H1 (cell line): ENCODE results near the gene FLNC. TPM values are rescaled to one million over a fixed set of nuclear protein-coding genes. Genes with fewer than 3 reads are reported as not detected.

Experiments
- CTCF ChIA-PET: fragments of 300-600 bp; sonication (Branson Sonifier 250); formaldehyde crosslinking; loops from one replicate; lab custom pipeline; 2021; ENCODE audit not compliant: partially characterized antibody; lab: Charles Lee
- POLR2A ChIA-PET: fragments of 300-600 bp; sonication (Branson Sonifier 250); formaldehyde crosslinking; loops from one replicate; lab custom pipeline; 2021; ENCODE audit warnings: inconsistent platforms; ENCODE audit not compliant: partially characterized antibody; lab: Charles Lee
- DNase-seq, 2 experiments: peaks; one replicate each; pipeline versions ENCODE4 v3.0.0 to v3.0.0-alpha.2; 2010 to 2022; ENCODE audit warnings: low spot score in 2 of 2, low read depth in 1 of 2, mixed read lengths in 1 of 2
- FAIRE-seq: peaks from 2 replicates; lab custom pipeline; 2011; peaks lifted over from hg19 to GRCh38; lab: Jason Lieb, UNC
- H2AFZ ChIP-seq: 2 replicates; pipeline ENCODE4 v1.8.1; 2012; ENCODE audit warnings: low read length, inconsistent platforms
- H2AK5ac ChIP-seq: 2 replicates; pipeline ENCODE4 v1.6.1; 2013; ENCODE audit warnings: low read depth, low read length
- H2BK120ac ChIP-seq: replicated peaks from 2 replicates; pipeline ENCODE3; 2013; ENCODE audit warnings: low read depth, low read length, inconsistent platforms
- H2BK12ac ChIP-seq: 2 replicates; pipeline ENCODE4 v1.6.1; 2013; ENCODE audit warnings: low read depth, low read length
- H2BK15ac ChIP-seq: 2 replicates; pipeline ENCODE4 v1.6.1; 2013; ENCODE audit warnings: low read length
- H2BK20ac ChIP-seq: 2 replicates; pipeline ENCODE4 v1.6.1; 2013; ENCODE audit warnings: low read length
- H2BK5ac ChIP-seq: 2 replicates; pipeline ENCODE4 v1.6.1; 2013; ENCODE audit warnings: low read depth, low read length
- H3K14ac ChIP-seq: 2 replicates; pipeline ENCODE4 v1.6.1; 2013; ENCODE audit warnings: inconsistent platforms; ENCODE audit not compliant: insufficient read length
- H3K18ac ChIP-seq: 2 replicates; pipeline ENCODE4 v1.6.1; 2013; ENCODE audit warnings: low read length; ENCODE audit errors: extremely low read depth
- H3K23ac ChIP-seq: 2 replicates; pipeline ENCODE4 v1.6.1; 2013; ENCODE audit warnings: inconsistent platforms; ENCODE audit not compliant: insufficient read length
- H3K23me2 ChIP-seq: 2 replicates; pipeline ENCODE4 v1.6.1; 2013; ENCODE audit warnings: low read depth, low read length
- H3K27ac ChIP-seq: 2 replicates; pipeline ENCODE4 v1.6.1; 2011; ENCODE audit warnings: low read depth, low read length, inconsistent platforms
- H3K27me3 ChIP-seq, 4 experiments: replicated peaks in 1 of 4; 1 replicate in 1 of 4; 2 replicates in 3 of 4; pipeline versions ENCODE4 v1.6.1 to v1.8.1; 2011 to 2013; ENCODE audit warnings: low read length in 3 of 4, mild to moderate bottlenecking in 3 of 4, inconsistent platforms in 2 of 4, mixed read lengths in 2 of 4, moderate library complexity in 1 of 4; ENCODE audit not compliant: control insufficient read depth in 3 of 4, insufficient read depth in 3 of 4; ENCODE audit errors: extremely low read depth in 1 of 4
- H3K36me3 ChIP-seq, 4 experiments: 2 replicates each; pipeline versions ENCODE4 v1.6.1 to v1.8.1; 2011 to 2013; ENCODE audit warnings: mild to moderate bottlenecking in 4 of 4, low read length in 3 of 4, moderate library complexity in 2 of 4, control low read depth in 1 of 4, inconsistent platforms in 1 of 4; ENCODE audit not compliant: insufficient read depth in 4 of 4, control insufficient read depth in 2 of 4
- H3K4ac ChIP-seq: replicated peaks from 2 replicates; pipeline ENCODE3; 2013; ENCODE audit warnings: low read length, low read depth, mixed read lengths, inconsistent platforms; ENCODE audit not compliant: insufficient read length
- H3K4me1 ChIP-seq, 4 experiments: replicated peaks in 1 of 4; 1 replicate in 1 of 4; 2 replicates in 3 of 4; pipeline versions ENCODE4 v1.6.1 to v1.8.1; 2011 to 2013; ENCODE audit warnings: low read length in 3 of 4, inconsistent platforms in 2 of 4, mixed read lengths in 1 of 4; ENCODE audit not compliant: insufficient read depth in 4 of 4, control insufficient read depth in 3 of 4
- H3K4me2 ChIP-seq, 2 experiments: 2 replicates each; pipeline versions ENCODE4 v1.6.1 to v1.8.1; 2011 to 2013; ENCODE audit warnings: low read depth in 2 of 2, low read length in 2 of 2, control low read depth in 1 of 2, inconsistent platforms in 1 of 2, mild to moderate bottlenecking in 1 of 2; ENCODE audit not compliant: insufficient read depth in 1 of 2
- H3K4me3 ChIP-seq, 4 experiments: fragments of 200-600, 300-600 bp in 1 of 4; sonication (generic), shearing (Covaris generic), sonication (Bioruptor Twin) in 1 of 4; 2 replicates each; pipeline versions ENCODE4 v1.5.1 to v1.8.1; 2011 to 2016; ENCODE audit warnings: low read length in 4 of 4, low read depth in 3 of 4, control low read depth in 2 of 4, inconsistent platforms in 2 of 4, mild to moderate bottlenecking in 2 of 4, mixed read lengths in 1 of 4, moderate library complexity in 1 of 4; ENCODE audit not compliant: insufficient read depth in 2 of 4; ENCODE audit errors: extremely low read depth in 1 of 4
- H3K56ac ChIP-seq: replicated peaks from 2 replicates; pipeline ENCODE3; 2013; ENCODE audit warnings: low read depth, mild to moderate bottlenecking, mixed read lengths, low read length, inconsistent platforms; ENCODE audit not compliant: insufficient read length
- H3K79me1 ChIP-seq: 2 replicates; pipeline ENCODE4 v1.6.1; 2013; ENCODE audit warnings: low read depth, low read length, control low read depth
- H3K79me2 ChIP-seq, 2 experiments: 2 replicates each; pipeline versions ENCODE4 v1.6.1 to v1.8.1; 2012 to 2013; ENCODE audit warnings: low read length in 2 of 2, mild to moderate bottlenecking in 2 of 2, inconsistent platforms in 1 of 2; ENCODE audit not compliant: insufficient read depth in 2 of 2, control insufficient read depth in 1 of 2
- H3K9ac ChIP-seq, 4 experiments: replicated peaks in 1 of 4; 1 replicate in 1 of 4; 2 replicates in 3 of 4; pipeline versions ENCODE4 v1.6.1 to v1.8.1; 2011 to 2013; ENCODE audit warnings: low read depth in 3 of 4, low read length in 3 of 4, control low read depth in 2 of 4, mild to moderate bottlenecking in 2 of 4, moderate library complexity in 2 of 4, inconsistent platforms in 1 of 4; ENCODE audit errors: extremely low read depth in 1 of 4
- H3K9me3 ChIP-seq, 2 experiments: 2 replicates each; pipeline versions ENCODE4 v1.6.1 to v1.8.1; 2012 to 2013; ENCODE audit warnings: mild to moderate bottlenecking in 2 of 2, moderate library complexity in 2 of 2, control low read depth in 1 of 2, inconsistent platforms in 1 of 2, low read depth in 1 of 2, low read length in 1 of 2, mixed read lengths in 1 of 2; ENCODE audit not compliant: insufficient read depth in 2 of 2
- H4K20me1 ChIP-seq, 2 experiments: replicated peaks in 1 of 2; 2 replicates each; pipeline versions ENCODE3 to v1.8.1; 2011 to 2013; ENCODE audit warnings: inconsistent platforms in 2 of 2, low read length in 2 of 2, mild to moderate bottlenecking in 1 of 2; ENCODE audit not compliant: insufficient read depth in 2 of 2, control insufficient read depth in 1 of 2
- H4K5ac ChIP-seq: 2 replicates; pipeline ENCODE4 v1.6.1; 2013; ENCODE audit warnings: low read length, low read depth, mixed read lengths, inconsistent platforms; ENCODE audit not compliant: insufficient read length
- H4K8ac ChIP-seq: 2 replicates; pipeline ENCODE4 v1.8.0; 2013; ENCODE audit warnings: mild to moderate bottlenecking, moderate library complexity, low read length, inconsistent platforms; ENCODE audit not compliant: insufficient read depth; ENCODE audit errors: extremely low read depth
- H4K91ac ChIP-seq: replicated peaks from 2 replicates; pipeline ENCODE3; 2013; ENCODE audit warnings: low read length, mixed read lengths, inconsistent platforms; ENCODE audit not compliant: insufficient read length
- ASH2L ChIP-seq: fragments of 200-600, 300-600 bp; sonication (generic); IDR thresholded peaks from one replicate; pipeline ENCODE4 v1.7.1; 2017; ENCODE audit warnings: low read length
- CBX8 ChIP-seq: fragments of 300-800, 300-1000 bp; sonication (generic); IDR thresholded peaks from 2 replicates; pipeline ENCODE4 v1.7.1; 2016; ENCODE audit warnings: low read depth, low read length, borderline replicate concordance
- EGR1 ChIP-seq: IDR thresholded peaks from 2 replicates; pipeline ENCODE4 v1.6.1; 2011; ENCODE audit warnings: low read depth, low read length, borderline replicate concordance
- EZH2 ChIP-seq: fragments of 200-600 bp; sonication (generic); IDR thresholded peaks from 2 replicates; pipeline ENCODE4 v1.7.1; 2012; ENCODE audit warnings: low read depth, mild to moderate bottlenecking, moderate library complexity, low read length, inconsistent platforms; ENCODE audit not compliant: severe bottlenecking
- KDM1A ChIP-seq: fragments of 200-600, 300-600 bp; sonication (generic); IDR thresholded peaks from 2 replicates; pipeline ENCODE4 v1.7.1; 2016; ENCODE audit warnings: mild to moderate bottlenecking, low read length, borderline replicate concordance
- POLR2A ChIP-seq, 2 experiments: IDR thresholded peaks; 1 replicate in 1 of 2; 2 replicates in 1 of 2; pipeline ENCODE4 v1.6.1; 2011; ENCODE audit warnings: low read depth in 2 of 2, low read length in 2 of 2, mild to moderate bottlenecking in 2 of 2; ENCODE audit errors: control extremely low read depth in 1 of 2
- SIX5 ChIP-seq: IDR thresholded peaks from 2 replicates; pipeline ENCODE4 v1.6.1; 2011; ENCODE audit warnings: mild to moderate bottlenecking, low read depth, low read length
- TEAD4 ChIP-seq: IDR thresholded peaks from 2 replicates; pipeline ENCODE4 v1.6.1; 2012; ENCODE audit warnings: low read depth, low read length, inconsistent platforms, mixed read lengths
- YY1 ChIP-seq: IDR thresholded peaks from 2 replicates; pipeline ENCODE4 v1.6.1; 2011; ENCODE audit warnings: low read depth, mild to moderate bottlenecking, low read length
- WGBS, 2 experiments: shearing (Covaris generic) in 1 of 2; methylation state at CpG; one replicate each; pipeline versions ENCODE4 v1.1.6 to v1.1.7; 2013 to 2015; ENCODE audit warnings: low lambda C conversion rate in 2 of 2, mixed read lengths in 2 of 2, inconsistent platforms in 1 of 2, low coverage in 1 of 2, missing lambda C conversion rate in 1 of 2; ENCODE audit not compliant: insufficient replicate concordance in 2 of 2, insufficient coverage in 1 of 2, insufficient read length in 1 of 2; ENCODE audit errors: extremely low coverage in 1 of 2, missing lambda C conversion rate in 1 of 2; 5-methylcytosine and 5-hydroxymethylcytosine counted together
- polyA plus RNA-seq, 7 experiments: library from polyadenylated mRNA; depleted of rRNA in 3 of 7; stranded (reverse) in 5 of 7; unstranded in 2 of 7; fragments of >200 nt in 5 of 7; fragments of 200-250 nt in 2 of 7; gene quantifications; 1 replicate in 5 of 7; 2 replicates in 1 of 7; 4 replicates in 1 of 7; pipeline versions ENCODE4 v1.2.1 to v1.2.3, GENCODE V29; 2011 to 2013; ENCODE audit warnings: missing spikeins in 2 of 7, mixed read lengths in 2 of 7
- total RNA-seq: library from RNA; stranded (reverse); fragmentation: NEBNext Ultra II Directional; extraction: Animal tissue kit (Norgen Biotek cat#: 25700); gene quantifications from 2 replicates; pipeline ENCODE4 v1.2.1, GENCODE V29; 2021

FLNC gene
- total and polyA plus RNA-seq, 2 of the 8 experiments (the other 6 are each of a cell fraction or from before 2014, with no cell fraction given), result 1.9 to 10.7 TPM

DNA sequence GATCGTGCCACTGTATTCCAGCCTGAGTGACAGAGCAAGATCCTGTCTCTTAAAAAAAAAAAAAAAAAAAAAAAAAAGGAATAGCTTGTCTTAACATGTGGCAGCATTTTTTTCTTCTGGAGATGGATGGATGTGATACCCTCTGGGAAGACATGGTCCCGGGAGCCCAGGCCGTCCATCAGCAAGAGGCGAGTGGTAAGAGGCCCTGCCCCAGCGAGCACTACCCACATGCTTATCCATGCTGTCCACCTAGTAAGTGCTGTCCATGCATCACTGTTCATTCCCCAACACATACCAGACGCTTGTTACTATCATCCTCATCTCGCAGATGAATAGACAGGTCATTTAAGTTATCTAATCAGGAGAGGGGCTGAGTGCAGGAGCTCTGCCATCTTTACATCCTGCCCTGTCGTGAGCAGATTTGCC is 45.3 kb downstream of the FLNC start:
- FAIRE-seq (no peak), DNase-seq (no peak)
- no peaks in the 10 kb centered on the region for H3K79me2 ChIP-seq
- no peak overlapping the region for H2AFZ ChIP-seq
- H3K27ac ChIP-seq, result no peak overlapping the region
- H3K4me2 ChIP-seq, result no peak overlapping the region
- H4K8ac ChIP-seq, result no peak overlapping the region
- H2BK12ac ChIP-seq, result no peak overlapping the region
- H4K5ac ChIP-seq, result no peak overlapping the region
- no peaks in the 10 kb centered on the region for H3K9me3 ChIP-seq
- POLR2A ChIA-PET, result interaction anchor here (0.6 to 1.6 kb wide), 4 partner anchors 25 to 214 kb away, joined by 3 to 5 read pairs (median 4); no protein-coding TSS in a partner anchor
- WGBS, 2 experiments, result 85% methylated on average over 8 of the region's 8 CpGs; no CpG with 5 or more reads in 1 of the 2 experiments
- no peak overlapping the region for H2BK120ac ChIP-seq
- H3K4ac ChIP-seq, result no peak overlapping the region
- H3K23ac ChIP-seq, result no peak overlapping the region
- peaks cover 2% of the 10 kb centered on the region; the same call in 1 of the 2 replicates for H3K23me2 ChIP-seq
- no peak for TF ChIP-seq TEAD4
- TF ChIP-seq YY1, result no peak
- no peak for TF ChIP-seq EGR1
- TF ChIP-seq ASH2L, result no peak
- no peak for TF ChIP-seq SIX5
- TF ChIP-seq EZH2, result no peak
- TF ChIP-seq POLR2A (IDR thresholded peaks at IDR 0.05; ENCODE audit: control extremely low read depth in 1 of 2, low read depth in 2 of 2, low read length in 2 of 2), result no peak
- no peak for TF ChIP-seq KDM1A
- TF ChIP-seq CBX8, result no peak
- no peak overlapping the region for H3K56ac ChIP-seq
- CTCF ChIA-PET, result interaction anchor here (0.6 to 7.2 kb wide), 7 partner anchors 9 to 896 kb away, joined by 3 to 68 read pairs (median 4); partner anchors contain the start of gene ATP6V1F
- peaks cover 0 to 7% (median 5%) of the 10 kb centered on the region in 4 experiments; a peak in 3 of 7 replicates for H3K4me1 ChIP-seq
- H2BK5ac ChIP-seq, result no peak overlapping the region
- H3K9ac ChIP-seq, result no peak overlapping the region; a peak in 1 of 7 replicates
- no peak overlapping the region for H2BK20ac ChIP-seq
- no peak overlapping the region for H3K4me3 ChIP-seq
- no peak overlapping the region for H2BK15ac ChIP-seq
- H3K18ac ChIP-seq, result no peak overlapping the region
- no peak overlapping the region for H3K14ac ChIP-seq
- no peak overlapping the region for H2AK5ac ChIP-seq
- no peaks in the 10 kb centered on the region for H4K20me1 ChIP-seq
- H4K91ac ChIP-seq, result no peak overlapping the region
- H3K79me1 ChIP-seq, result no peaks in the 10 kb centered on the region; the same call in 1 of the 2 replicates
- peaks cover 0 to 13% (median 10%) of the 10 kb centered on the region in 4 experiments; a peak in 6 of 7 replicates for H3K27me3 ChIP-seq
- no peaks in the 10 kb centered on the region for H3K36me3 ChIP-seq
